Coronary artery (tissue), 2 donors: ENCODE measurements around the gene ARHGAP18.

Experiments
- DNase-seq: peaks from one replicate; pipeline ENCODE4 v3.0.0-alpha.2; 2017; ENCODE audit warnings: low spot score
- H3K27ac ChIP-seq, 2 donors: fragments of 200-600 bp; sonication (generic); one replicate each; pipeline ENCODE4 v1.5.1; 2016 to 2019
- H3K4me3 ChIP-seq: fragments of 200-600 bp; sonication (generic); 2 replicates; pipeline ENCODE4 v1.5.1; 2016; ENCODE audit warnings: mild to moderate bottlenecking, moderate library complexity
- TF ChIP-seq, protein P1 (sequence below): fragments of 200-600 bp; sonication (generic); IDR thresholded peaks from one replicate; pipeline ENCODE4 v1.5.1; 2019; ENCODE audit warnings: antibody characterized with exemption

Gene ARHGAP18

GRCh38 chr6:129648819-129649491, 61.0 kb downstream of the ARHGAP18 start:
- Histone ChIP-seq H3K27ac (no peak overlapping the region), H3K4me3 (no peak overlapping the region)
- DNase-seq: no peak
- TF ChIP-seq, protein P1, sequence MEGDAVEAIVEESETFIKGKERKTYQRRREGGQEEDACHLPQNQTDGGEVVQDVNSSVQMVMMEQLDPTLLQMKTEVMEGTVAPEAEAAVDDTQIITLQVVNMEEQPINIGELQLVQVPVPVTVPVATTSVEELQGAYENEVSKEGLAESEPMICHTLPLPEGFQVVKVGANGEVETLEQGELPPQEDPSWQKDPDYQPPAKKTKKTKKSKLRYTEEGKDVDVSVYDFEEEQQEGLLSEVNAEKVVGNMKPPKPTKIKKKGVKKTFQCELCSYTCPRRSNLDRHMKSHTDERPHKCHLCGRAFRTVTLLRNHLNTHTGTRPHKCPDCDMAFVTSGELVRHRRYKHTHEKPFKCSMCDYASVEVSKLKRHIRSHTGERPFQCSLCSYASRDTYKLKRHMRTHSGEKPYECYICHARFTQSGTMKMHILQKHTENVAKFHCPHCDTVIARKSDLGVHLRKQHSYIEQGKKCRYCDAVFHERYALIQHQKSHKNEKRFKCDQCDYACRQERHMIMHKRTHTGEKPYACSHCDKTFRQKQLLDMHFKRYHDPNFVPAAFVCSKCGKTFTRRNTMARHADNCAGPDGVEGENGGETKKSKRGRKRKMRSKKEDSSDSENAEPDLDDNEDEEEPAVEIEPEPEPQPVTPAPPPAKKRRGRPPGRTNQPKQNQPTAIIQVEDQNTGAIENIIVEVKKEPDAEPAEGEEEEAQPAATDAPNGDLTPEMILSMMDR: no peak

GRCh38 chr6:129647044-129647443, 62.9 kb downstream of the ARHGAP18 start:
- DNase-seq: no peak
- TF ChIP-seq, protein P1: no peak
- no peak overlapping the region for H3K27ac ChIP-seq
- peak overlapping the region; percentile 36 for H3K4me3 ChIP-seq

DNA sequence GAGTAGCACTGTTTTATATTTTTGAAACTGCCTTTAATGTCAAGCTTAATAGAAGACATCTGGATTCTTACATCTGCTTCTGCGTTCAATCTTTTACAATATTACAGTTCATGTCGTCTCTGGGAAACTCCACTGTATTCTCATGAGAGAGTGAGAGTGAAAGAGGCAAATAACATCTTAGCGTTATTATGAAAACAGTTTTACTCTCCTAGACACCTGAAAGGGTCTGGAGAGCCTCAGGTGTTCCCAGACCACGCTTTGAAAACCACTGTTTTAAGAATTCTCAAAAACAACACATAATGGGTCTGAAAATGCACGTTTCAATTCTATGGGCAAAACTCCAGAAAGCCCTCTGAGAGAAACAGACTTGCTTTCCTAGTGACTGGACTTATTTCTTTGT, 63.3 kb downstream of the ARHGAP18 start:
- TF ChIP-seq, protein P1: no peak
- Histone ChIP-seq H3K4me3 (peak overlapping the region; percentile 36), H3K27ac (no peak overlapping the region)
- DNase-seq: no peak

GRCh38 chr6:129645830-129646579, 64.0 kb downstream of the ARHGAP18 start:
- no peak overlapping the region for H3K4me3 ChIP-seq
- H3K27ac ChIP-seq: peak overlapping the region in 1 of 2 donors; percentile 23
- TF ChIP-seq, protein P1: no peak
- DNase-seq: no peak

DNA sequence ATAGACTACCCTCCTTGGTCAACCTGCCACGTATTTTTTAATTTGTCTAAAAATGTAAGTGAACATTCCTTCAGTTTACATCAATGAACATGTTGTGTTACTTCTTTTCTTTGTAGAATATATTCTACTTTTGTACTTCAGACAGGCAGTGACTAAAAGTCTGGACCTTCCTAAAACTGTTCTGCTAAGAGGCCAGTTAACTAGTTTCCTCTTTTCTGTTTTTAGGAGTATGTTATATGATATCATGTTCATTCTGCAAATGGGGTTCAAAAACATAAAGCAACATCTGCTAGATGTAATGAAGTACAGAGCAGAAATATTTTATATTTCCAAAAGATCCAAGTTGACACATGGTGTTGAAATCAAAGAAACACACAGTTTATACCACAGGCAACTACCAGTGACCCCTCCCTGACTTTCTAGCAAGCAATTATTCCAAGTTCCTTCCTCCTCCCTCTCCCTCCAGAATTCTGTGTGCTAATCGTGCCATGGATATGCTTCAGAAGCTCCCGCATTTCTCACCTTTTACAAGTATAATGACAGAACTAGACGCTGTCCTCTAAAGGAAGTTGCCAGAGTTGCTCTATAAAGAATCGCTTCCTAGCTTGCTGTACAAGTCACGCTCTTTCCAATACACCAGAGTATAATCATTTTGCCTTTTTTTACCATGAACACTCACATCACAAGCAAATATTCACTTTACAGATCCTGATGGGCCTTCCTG, 64.7 kb downstream of the ARHGAP18 start:
- Histone ChIP-seq H3K27ac (peak overlapping the region in 1 of 2 donors; percentile 46), H3K4me3 (peak overlapping the region; percentile 2)
- TF ChIP-seq, protein P1: no peak
- no peak for DNase-seq

- TF ChIP-seq, protein P1: no peak
- H3K27ac ChIP-seq: peak overlapping the region in 1 of 2 donors; percentile 46
Measured at GRCh38 chr6:129644567-129645015, 65.4 kb downstream of the ARHGAP18 start.

More at GRCh38 chr6:129644567-129645015, 65.4 kb downstream of the ARHGAP18 start:
- no peak overlapping the region for H3K4me3 ChIP-seq
- no peak for DNase-seq
